SH-SY5Y (cell line): ENCODE data around the gene MID1.

Experiments
- GATA2 ChIP-seq: IDR thresholded peaks from 2 replicates; pipeline ENCODE4 v1.6.1; 2011; ENCODE audit warnings: mild to moderate bottlenecking, low read depth, low read length
- GATA3 ChIP-seq: IDR thresholded peaks from 2 replicates; pipeline ENCODE4 v1.6.1; 2011; ENCODE audit warnings: low read depth, mild to moderate bottlenecking, low read length, moderate library complexity

DNA sequence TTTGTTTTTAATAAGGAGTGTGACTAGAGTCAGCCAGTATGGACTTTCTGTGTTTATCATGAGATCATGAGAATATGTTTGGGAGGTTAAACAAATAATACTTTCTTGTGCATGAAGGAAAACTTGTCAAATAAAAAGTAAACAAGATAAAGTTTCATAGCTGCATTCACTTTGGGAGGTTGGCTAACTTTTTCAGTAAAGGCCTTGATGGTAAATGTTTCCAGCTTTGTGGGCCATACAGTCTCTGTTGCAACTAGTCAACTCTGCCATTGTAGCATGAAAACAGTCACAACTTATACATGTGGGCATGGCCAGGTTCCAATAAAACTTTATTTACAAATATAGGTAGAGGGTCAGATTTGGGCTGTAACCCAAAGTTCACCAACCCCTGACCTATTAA is 150.4 kb downstream of the MID1 start:
- TF ChIP-seq GATA2 (no peak), GATA3 (no peak)
